HG03432 (cell line): Measurements from ENCODE around the gene BCL6B.
"Not testable (repeated sequence)": the region's sequence is repeated elsewhere in the genome, so short reads cannot be mapped to it uniquely, and the experiment has no call there.

ENCODE experiments used
- ATAC-seq: cut with Tn5 transposase; IDR thresholded peaks from one replicate; pipeline ENCODE4 v1.9.1; 2021; ENCODE audit warnings: mild to moderate bottlenecking, moderate library complexity; ENCODE audit not compliant: unreplicated experiment

BCL6B gene

GRCh38 chr17:7026471-7027115 lies 3.7 kb downstream of the BCL6B start:
- no peak for ATAC-seq

- no peak for ATAC-seq
Observed at GRCh38 chr17:7027335-7027734, 4.5 kb downstream of the BCL6B start.

- ATAC-seq = no peak
Observed at GRCh38 chr17:7029096-7029495, 6.2 kb downstream of the BCL6B start.

GRCh38 chr17:7029659-7030058 lies 6.8 kb downstream of the BCL6B start:
- no peak for ATAC-seq

- ATAC-seq = peak; percentile 18
Observed at GRCh38 chr17:7034955-7035590, 12.2 kb downstream of the BCL6B start.

GRCh38 chr17:7035591-7036368 lies 12.9 kb downstream of the BCL6B start, which contains the start of gene SLC16A13:
TSS of gene SLC16A13 (plus strand) at chr17:7036015. CDS start at chr17:7036383, 368 bp downstream.
- ATAC-seq = peak; percentile 87

- ATAC-seq = no peak
Observed at GRCh38 chr17:7038025-7038862, 15.4 kb downstream of the BCL6B start.

GRCh38 chr17:7039832-7040231 lies 17.0 kb downstream of the BCL6B start:
- no peak for ATAC-seq

GRCh38 chr17:7041607-7042500 lies 19.0 kb downstream of the BCL6B start:
- ATAC-seq = no peak

GRCh38 chr17:7042501-7043181 lies 19.8 kb downstream of the BCL6B start:
- no peak for ATAC-seq

- ATAC-seq = no peak
Observed at GRCh38 chr17:7043182-7043496, 20.3 kb downstream of the BCL6B start.

- no peak for ATAC-seq
Observed at GRCh38 chr17:7043497-7044198, 20.8 kb downstream of the BCL6B start, which contains the start of gene SLC16A11. TSS of gene SLC16A11 (minus strand) at chr17:7044092. CDS start at chr17:7043513, 579 bp downstream.

GRCh38 chr17:7045492-7046126 lies 22.8 kb downstream of the BCL6B start:
- no peak for ATAC-seq

GRCh38 chr17:7046127-7046724 lies 23.4 kb downstream of the BCL6B start:
- ATAC-seq = no peak

GRCh38 chr17:7046725-7047397 lies 24.0 kb downstream of the BCL6B start:
- not testable (repeated sequence) for ATAC-seq

GRCh38 chr17:7047566-7047965 lies 24.7 kb downstream of the BCL6B start:
- no peak for ATAC-seq

- ATAC-seq = no peak
Observed at GRCh38 chr17:7048968-7049367, 26.1 kb downstream of the BCL6B start.
